Breast epithelium (tissue), 4 donors: ENCODE results near the gene ADAMTS2. TPM values are rescaled to one million over a fixed set of nuclear protein-coding genes. Genes with fewer than 3 reads are reported as not detected.

ENCODE experiments used
- DNase-seq, 2 donors: peaks; one replicate each; pipeline ENCODE4 v3.0.0-alpha.2; 2019; ENCODE audit warnings: low spot score in 2 of 2
- H3K27ac ChIP-seq, 2 donors: fragments of 200-600 bp; sonication (generic) in 1 of 2; one replicate each; pipeline ENCODE4 v1.5.1; 2016 to 2019; ENCODE audit warnings: mild to moderate bottlenecking in 1 of 2
- H3K27me3 ChIP-seq, 2 donors: fragments of 200-600 bp; sonication (generic) in 1 of 2; one replicate each; pipeline versions ENCODE4 v1.5.1 to v1.6.0; 2017 to 2019; ENCODE audit warnings: control low read depth in 1 of 2, mild to moderate bottlenecking in 1 of 2
- H3K36me3 ChIP-seq: fragments of 200-600 bp; one replicate; pipeline ENCODE4 v1.5.1; 2019
- H3K4me1 ChIP-seq, 2 donors: fragments of 200-600 bp; sonication (generic); one replicate each; pipeline ENCODE4 v1.5.1; 2016 to 2019; ENCODE audit warnings: control low read depth in 1 of 2
- H3K4me3 ChIP-seq, 3 donors: fragments of 200-600 bp; sonication (generic); 1 replicate in 2 of 3; 2 replicates in 1 of 3; pipeline ENCODE4 v1.5.1; 2016 to 2019; ENCODE audit warnings: mild to moderate bottlenecking in 3 of 3, moderate library complexity in 2 of 3
- H3K9me3 ChIP-seq, 2 donors: fragments of 200-600 bp; sonication (generic) in 1 of 2; one replicate each; pipeline ENCODE4 v1.5.1; 2016 to 2019; ENCODE audit warnings: control low read depth in 1 of 2
- CTCF ChIP-seq, 3 donors: fragments of 450-650 bp; IDR thresholded peaks; one replicate each; pipeline ENCODE4 v1.5.1; 2016 to 2017; ENCODE audit warnings: antibody characterized with exemption in 3 of 3, mild to moderate bottlenecking in 3 of 3, moderate library complexity in 3 of 3
- POLR2A ChIP-seq: fragments of 450-650 bp; IDR thresholded peaks from one replicate; pipeline ENCODE4 v1.6.1; 2016; ENCODE audit warnings: antibody characterized with exemption, mild to moderate bottlenecking, moderate library complexity
- POLR2AphosphoS5 ChIP-seq, 3 donors: sonication (generic); formaldehyde crosslinking; IDR thresholded peaks; one replicate each; pipeline ENCODE4 v1.6.1; 2017; ENCODE audit warnings: antibody characterized with exemption in 3 of 3
- intact Hi-C: fragments of 100-400 bp; cut with DNase I; formaldehyde crosslinking; loops from one replicate; pipeline ENCODE4 v1.15.1; 2023; ENCODE audit warnings: low total_unique reads
- total RNA-seq, 3 donors: library from RNA; depleted of rRNA; stranded (reverse); fragments of >200 nt; gene quantifications; one replicate each; pipeline ENCODE4 v1.1.0, GENCODE V29; 2016

ADAMTS2 gene
- total RNA-seq, 3 donors from 2014 or later, result 11.3 to 51.8 (median 19.7) TPM

- peak; percentile 72 to 80 for DNase-seq
- TF ChIP-seq CTCF (IDR thresholded peaks at IDR 0.05), result no peak
- no peak for TF ChIP-seq POLR2A
- TF ChIP-seq POLR2AphosphoS5 (IDR thresholded peaks at IDR 0.05), result peak; percentile 73 to 95 (median 89)
- Histone ChIP-seq H3K27ac (peak overlapping the region; percentile 80 to 88), H3K9me3 (no peaks in the 10 kb centered on the region), H3K4me1 (peaks cover 0 to 23% of the 10 kb centered on the region in 2 donors), H3K4me3 (peak overlapping the region in 1 of 3 donors; percentile 40), H3K36me3 (no peaks in the 10 kb centered on the region), H3K27me3 (peaks cover 0 to 9% of the 10 kb centered on the region in 2 donors)
- intact Hi-C loops, result no loop called here
Measured at GRCh38 chr5:179265514-179266290, 79.6 kb downstream of the ADAMTS2 start.

- intact Hi-C loops, result no loop called here
Measured at GRCh38 chr5:179264783-179265513, 80.3 kb downstream of the ADAMTS2 start.

GRCh38 chr5:179264053-179264782, 81.0 kb downstream of the ADAMTS2 start:
- no peaks in the 10 kb centered on the region for H3K36me3 ChIP-seq
- no peak overlapping the region for H3K4me3 ChIP-seq
- DNase-seq, result no peak
- intact Hi-C loops, result no loop called here
- peaks cover 0 to 18% of the 10 kb centered on the region in 2 donors for H3K4me1 ChIP-seq
- H3K27me3 ChIP-seq, result peaks cover 0 to 9% of the 10 kb centered on the region in 2 donors
- H3K27ac ChIP-seq, result peak overlapping the region in 1 of 2 donors; percentile 88
- no peaks in the 10 kb centered on the region for H3K9me3 ChIP-seq
- TF ChIP-seq CTCF (IDR thresholded peaks at IDR 0.05) (no peak), POLR2A (no peak), POLR2AphosphoS5 (IDR thresholded peaks at IDR 0.05) (no peak)

More at GRCh38 chr5:179264783-179265513, 80.3 kb downstream of the ADAMTS2 start:
- TF ChIP-seq POLR2AphosphoS5 (IDR thresholded peaks at IDR 0.05), result no peak
- TF ChIP-seq POLR2A, result no peak
- no peak for TF ChIP-seq CTCF (IDR thresholded peaks at IDR 0.05)
- Histone ChIP-seq H3K4me3 (peak overlapping the region in 1 of 3 donors; percentile 40), H3K9me3 (no peaks in the 10 kb centered on the region), H3K36me3 (no peaks in the 10 kb centered on the region), H3K27me3 (peaks cover 0 to 9% of the 10 kb centered on the region in 2 donors), H3K4me1 (peaks cover 0 to 18% of the 10 kb centered on the region in 2 donors), H3K27ac (peak overlapping the region; percentile 80 to 88)
- peak; percentile 17 to 50 for DNase-seq

- Histone ChIP-seq H3K4me1 (peaks cover 0 to 18% of the 10 kb centered on the region in 2 donors), H3K36me3 (no peaks in the 10 kb centered on the region), H3K9me3 (no peaks in the 10 kb centered on the region), H3K4me3 (no peak overlapping the region), H3K27ac (no peak overlapping the region), H3K27me3 (peaks cover 0 to 9% of the 10 kb centered on the region in 2 donors)
- peak in 1 of 2 donors; percentile 48 for DNase-seq
- intact Hi-C loops, result no loop called here
- TF ChIP-seq POLR2A (no peak), CTCF (IDR thresholded peaks at IDR 0.05) (no peak), POLR2AphosphoS5 (IDR thresholded peaks at IDR 0.05) (no peak)
Measured at GRCh38 chr5:179263391-179264052, 81.7 kb downstream of the ADAMTS2 start.
